ENCODE measurements around the gene CLIC3.
"Not testable (repeated sequence)": the region's sequence is repeated elsewhere in the genome, so short reads cannot be mapped to it uniquely, and the experiment has no call there.

The CLIC3 gene

DNA sequence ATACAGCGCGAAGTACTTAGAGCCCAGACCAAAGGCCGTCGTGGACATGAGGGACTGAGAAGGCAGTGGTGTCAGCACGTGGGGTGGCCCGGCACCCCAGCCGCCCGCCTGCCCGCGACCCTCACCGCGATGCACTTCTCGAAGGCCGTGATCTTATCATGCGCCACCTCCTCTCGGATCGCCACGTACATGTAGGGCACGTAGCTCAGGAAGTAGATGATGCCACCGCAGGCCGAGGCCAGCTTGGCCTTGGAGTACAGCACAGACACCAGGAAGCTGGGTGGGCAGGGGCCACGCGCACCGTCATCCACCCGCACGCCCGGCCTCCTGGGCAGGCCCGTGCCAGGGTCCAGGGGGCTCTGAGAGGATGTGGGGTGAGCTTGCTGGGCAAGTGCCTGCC lies 20.7 kb upstream of the CLIC3 start:
- DNase-seq (ENCODE audit: low read depth): no peak

DNA sequence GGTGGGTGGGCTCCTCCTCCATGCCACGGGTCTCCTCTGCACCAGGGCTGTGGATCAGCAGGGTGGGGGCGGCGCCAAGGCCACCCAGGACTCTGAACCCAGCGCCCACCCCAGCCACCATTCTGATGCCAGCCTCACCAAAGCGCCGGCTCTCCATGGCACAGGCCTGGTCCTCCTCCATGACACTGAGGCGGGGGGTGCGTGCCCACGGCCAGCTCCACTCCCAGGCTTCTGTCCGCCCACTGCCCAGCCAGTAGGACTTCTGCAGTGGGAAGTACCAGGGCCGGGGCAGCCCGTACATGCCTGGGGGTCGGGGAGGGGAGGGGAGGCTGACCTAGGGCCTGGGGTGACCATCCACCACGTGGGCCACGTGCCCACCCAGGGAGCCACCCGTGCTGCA lies 20.1 kb upstream of the CLIC3 start:
- no peak for DNase-seq (ENCODE audit: low read depth)

DNA sequence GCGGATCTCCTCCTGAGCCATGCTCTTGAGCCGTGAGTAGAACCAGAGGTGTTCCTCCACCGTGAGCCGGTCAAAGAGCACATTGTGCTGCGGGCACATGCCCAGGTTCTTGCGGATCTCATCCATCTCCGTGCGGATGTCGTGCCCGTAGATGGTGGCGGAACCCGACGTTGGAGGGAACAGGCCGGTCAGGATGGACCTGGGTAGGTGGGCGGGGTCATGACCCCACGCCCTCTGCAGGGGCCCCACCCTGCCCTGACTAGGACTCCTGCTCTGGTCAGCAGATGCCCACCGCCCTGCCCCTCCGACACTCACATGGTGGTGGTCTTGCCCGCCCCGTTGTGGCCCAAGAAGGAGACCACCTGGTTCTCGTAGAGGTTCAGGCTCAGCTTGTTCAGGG lies 19.6 kb upstream of the CLIC3 start:
- DNase-seq (ENCODE audit: low read depth): no peak

DNA sequence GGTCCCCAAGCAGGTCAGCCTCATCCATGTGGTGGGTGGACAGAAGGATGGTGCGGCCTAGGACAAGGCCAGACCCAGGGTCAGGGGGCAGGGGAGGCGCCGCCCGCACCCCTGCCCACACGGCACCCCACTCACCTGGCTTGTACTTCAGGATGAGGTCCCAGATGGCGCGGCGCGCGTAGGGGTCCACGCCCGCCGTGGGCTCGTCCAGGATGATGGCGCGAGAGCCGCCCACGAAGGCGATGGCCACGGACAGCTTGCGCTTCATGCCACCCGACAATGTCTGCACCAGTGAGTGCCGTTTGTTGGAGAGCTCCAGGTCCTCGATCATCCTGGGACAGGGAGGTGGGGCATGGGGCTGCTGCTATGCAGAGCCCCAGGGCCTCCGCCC lies 19.2 kb upstream of the CLIC3 start:
- no peak for DNase-seq (ENCODE audit: low read depth)

DNA sequence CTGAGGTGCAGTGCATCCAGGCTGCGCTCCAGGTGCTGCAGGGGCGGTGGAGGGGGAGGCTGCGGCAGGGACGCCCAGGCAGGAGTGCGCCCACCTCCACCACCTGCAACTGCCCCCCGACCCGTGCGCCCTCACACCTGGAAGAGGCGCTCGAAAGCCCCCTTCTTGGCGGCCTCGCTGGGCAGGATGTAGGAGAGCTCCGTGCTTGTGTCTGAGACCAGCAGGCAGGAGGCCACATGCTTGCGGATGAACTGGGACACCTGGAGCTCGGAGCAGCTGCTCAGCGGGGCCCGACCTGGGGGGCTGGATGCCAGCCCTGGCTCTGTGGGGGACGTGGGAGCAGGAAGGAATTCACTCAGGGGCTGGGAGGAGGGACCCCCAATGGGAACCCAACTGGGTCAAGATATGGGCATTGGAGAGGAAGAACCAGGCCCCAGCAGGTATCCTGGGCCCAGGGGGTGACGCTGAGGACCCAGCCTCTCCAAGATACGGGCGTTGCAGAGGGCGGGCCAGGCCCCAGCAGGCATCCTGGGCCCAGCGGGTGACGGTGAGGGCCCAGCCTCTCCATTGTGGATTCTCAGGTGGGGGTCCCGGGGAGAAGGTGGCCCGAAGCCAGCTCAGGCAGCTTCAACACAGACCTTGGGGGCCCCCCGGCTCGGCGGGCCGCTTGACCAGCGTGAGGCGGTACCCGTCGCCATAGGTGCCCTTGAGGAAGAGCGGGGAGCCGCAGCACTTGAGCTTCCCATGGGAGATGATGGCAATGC lies 18.6 kb upstream of the CLIC3 start:
- no peak for DNase-seq (ENCODE audit: low read depth)

- DNase-seq (ENCODE audit: low read depth): no peak
These were observed 17.8 kb upstream of the CLIC3 start for GRCh38 chr9:137014166-137014565.

- no peak for DNase-seq (ENCODE audit: low read depth)
These were observed 17.2 kb upstream of the CLIC3 start for GRCh38 chr9:137013571-137013940.

DNA sequence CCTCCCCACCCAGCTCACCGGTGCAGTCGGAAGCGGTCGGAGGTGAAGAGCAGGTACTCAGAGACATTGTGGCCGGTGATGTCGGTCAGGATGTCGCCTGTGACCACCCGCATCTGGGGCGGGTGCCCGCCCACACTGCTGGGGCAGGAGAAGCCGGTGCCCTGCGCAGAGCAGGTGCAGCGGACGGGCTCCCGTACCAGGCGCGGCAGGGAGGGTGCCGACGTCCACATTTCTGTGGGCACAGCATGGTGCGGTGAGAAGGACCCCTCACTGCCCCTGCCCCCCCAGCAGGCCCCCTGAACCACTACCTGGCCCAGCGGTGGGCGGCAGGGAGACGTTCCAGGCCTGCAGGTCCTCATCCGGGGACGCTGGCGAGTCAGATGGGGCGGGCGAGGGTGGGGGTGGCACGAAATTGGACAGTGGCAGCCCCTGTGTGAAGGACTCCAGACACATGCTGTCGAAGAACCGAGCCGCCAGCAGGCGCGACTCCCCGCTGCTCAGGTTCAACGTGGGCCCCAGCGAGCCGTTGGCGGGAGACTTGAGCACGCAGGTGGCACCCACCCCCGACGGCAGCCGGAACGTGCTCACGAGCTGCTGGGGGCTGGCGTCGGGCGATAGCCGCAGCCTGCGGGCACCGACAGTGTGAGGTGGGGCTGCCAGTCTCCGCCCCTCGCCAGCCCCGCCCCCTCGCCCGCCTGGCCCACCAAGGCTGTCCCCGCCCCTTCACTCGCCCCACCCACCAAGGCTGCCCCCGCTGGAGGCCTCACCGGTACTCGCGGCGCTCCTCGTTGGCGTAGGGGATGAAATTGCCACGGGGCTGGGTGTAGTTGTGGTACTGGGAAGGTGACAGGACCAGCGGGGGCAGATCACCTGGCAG lies 16.6 kb upstream of the CLIC3 start:
- DNase-seq (ENCODE audit: low read depth): no peak

- no peak for DNase-seq (ENCODE audit: low read depth)
These were observed 15.7 kb upstream of the CLIC3 start for GRCh38 chr9:137011907-137012675.

GRCh38 chr9:137011156-137011555 lies 14.8 kb upstream of the CLIC3 start:
- no peak for DNase-seq (ENCODE audit: low read depth)

GRCh38 chr9:137009938-137010732 lies 13.8 kb upstream of the CLIC3 start:
- DNase-seq (ENCODE audit: low read depth): no peak

DNA sequence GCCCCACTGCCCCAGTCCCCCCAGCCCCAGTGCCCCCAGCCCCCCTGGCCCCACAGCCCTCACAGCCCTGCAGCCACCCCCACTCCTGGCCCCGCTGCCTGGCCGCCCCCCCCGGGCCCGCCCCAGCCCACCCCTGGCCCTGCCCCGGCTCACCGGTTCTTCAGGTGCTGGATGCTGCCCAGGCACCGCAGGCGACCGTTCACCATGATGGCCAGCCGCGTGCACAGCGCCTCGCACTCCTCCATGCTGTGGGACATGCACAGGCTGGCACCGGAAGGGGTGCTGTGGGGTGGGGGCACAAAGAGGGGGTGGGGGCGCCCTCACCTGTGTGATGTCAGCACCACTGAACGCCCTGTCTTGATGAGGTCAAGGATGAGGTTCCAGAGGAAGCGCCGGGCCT lies 12.8 kb upstream of the CLIC3 start:
- DNase-seq (ENCODE audit: low read depth): no peak

DNA sequence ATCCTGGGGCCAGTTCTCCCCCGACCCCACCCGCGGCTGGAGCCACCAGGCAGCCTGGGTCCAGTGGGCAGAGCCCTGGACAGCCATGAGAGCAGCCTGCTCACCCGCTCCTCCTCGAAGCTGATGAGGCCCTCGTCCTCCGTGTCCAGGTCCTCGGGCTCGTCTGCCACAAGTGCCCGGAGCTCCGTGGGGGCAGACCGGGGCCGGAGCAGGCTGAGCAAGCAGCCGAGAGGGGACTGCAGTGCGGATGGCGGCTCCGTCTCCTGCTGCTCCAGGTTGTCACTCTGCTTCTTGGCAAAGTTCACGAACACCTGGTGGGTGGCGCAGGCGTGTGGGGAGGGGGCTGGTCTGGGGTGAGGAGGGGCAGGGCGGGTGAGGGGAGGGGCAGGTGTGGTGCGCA lies 11.9 kb upstream of the CLIC3 start:
- no peak for DNase-seq (ENCODE audit: low read depth)

- DNase-seq (ENCODE audit: low read depth): no peak
These were observed 11.5 kb upstream of the CLIC3 start for GRCh38 chr9:137007816-137008270.

GRCh38 chr9:137007108-137007815 lies 10.9 kb upstream of the CLIC3 start:
- no peak for DNase-seq (ENCODE audit: low read depth)

- DNase-seq (ENCODE audit: low read depth): no peak
These were observed 10.0 kb upstream of the CLIC3 start for GRCh38 chr9:137006116-137007003.

GRCh38 chr9:137004285-137004684 lies 7.9 kb upstream of the CLIC3 start:
- DNase-seq (ENCODE audit: low read depth): not testable (repeated sequence)

DNA sequence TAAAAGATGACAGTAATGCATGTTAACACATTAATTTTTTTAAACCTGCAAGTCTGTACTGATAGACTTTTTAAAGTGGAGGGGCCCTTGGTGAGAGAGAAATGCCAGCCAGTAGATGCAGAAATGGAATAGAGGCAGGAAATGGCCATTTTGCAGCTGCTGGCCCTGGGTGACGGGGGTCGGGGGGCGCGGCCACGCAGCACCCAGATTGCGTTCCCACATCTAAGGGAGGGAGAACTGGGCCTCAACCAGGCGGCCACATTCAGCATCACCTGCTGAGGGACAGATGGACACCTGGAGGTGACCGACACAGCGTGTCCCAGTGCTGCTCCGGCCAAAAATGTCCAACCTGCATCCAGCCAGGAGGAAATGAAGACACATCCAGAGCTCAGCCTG lies 6.3 kb upstream of the CLIC3 start:
- no peak for DNase-seq (ENCODE audit: low read depth)

GRCh38 chr9:137001857-137002645 lies 5.7 kb upstream of the CLIC3 start:
- no peak for DNase-seq (ENCODE audit: low read depth)
